GM18526 (cell line): ENCODE results near the gene SOBP.

ENCODE experiments used
- POLR2A ChIP-seq: IDR thresholded peaks from 3 replicates; pipeline ENCODE4 v1.6.1; 2011; ENCODE audit not compliant: insufficient read length; ENCODE audit errors: extremely low read depth

Gene SOBP

GRCh38 chr6:107638493-107638892 lies 148.6 kb downstream of the SOBP start:
- TF ChIP-seq POLR2A, result no peak

GRCh38 chr6:107639511-107639910 lies 149.6 kb downstream of the SOBP start:
- TF ChIP-seq POLR2A, result no peak

GRCh38 chr6:107641071-107641470 lies 151.2 kb downstream of the SOBP start:
- no peak for TF ChIP-seq POLR2A

GRCh38 chr6:107641500-107641941 lies 151.6 kb downstream of the SOBP start:
- TF ChIP-seq POLR2A, result no peak

GRCh38 chr6:107642095-107642860 lies 152.4 kb downstream of the SOBP start:
- no peak for TF ChIP-seq POLR2A

GRCh38 chr6:107642861-107643328 lies 153.0 kb downstream of the SOBP start:
- TF ChIP-seq POLR2A, result no peak

- TF ChIP-seq POLR2A, result no peak
Observed at GRCh38 chr6:107644513-107644912, 154.6 kb downstream of the SOBP start.

GRCh38 chr6:107645740-107646139 lies 155.8 kb downstream of the SOBP start:
- TF ChIP-seq POLR2A, result no peak

- TF ChIP-seq POLR2A, result no peak
Observed at GRCh38 chr6:107646176-107646575, 156.3 kb downstream of the SOBP start.

- no peak for TF ChIP-seq POLR2A
Observed at GRCh38 chr6:107646776-107647438, 157.0 kb downstream of the SOBP start.

GRCh38 chr6:107647439-107647948 lies 157.6 kb downstream of the SOBP start:
- no peak for TF ChIP-seq POLR2A

- no peak for TF ChIP-seq POLR2A
Observed at GRCh38 chr6:107648983-107649382, 159.1 kb downstream of the SOBP start.

- no peak for TF ChIP-seq POLR2A
Observed at GRCh38 chr6:107652526-107653182, 162.7 kb downstream of the SOBP start.

GRCh38 chr6:107653183-107653580 lies 163.3 kb downstream of the SOBP start:
- no peak for TF ChIP-seq POLR2A

GRCh38 chr6:107653861-107654394 lies 164.0 kb downstream of the SOBP start:
- no peak for TF ChIP-seq POLR2A
